Natural killer cell (primary cell): ENCODE measurements around the gene EHBP1L1. TPM values are rescaled to one million over a fixed set of nuclear protein-coding genes. Genes with fewer than 3 reads are reported as not detected.
A peak's percentile ranks its signal among the peaks of the same experiment; 100 is the strongest.

ENCODE experiments used
- ATAC-seq, 3 donors: fragments of 150-1000 bp in 2 of 3; fragments of 200-7000 bp in 1 of 3; cut with Tn5 transposase; 1 replicate in 1 of 3; 2 replicates in 2 of 3; pipeline ENCODE4 v1.10.0; 2021; ENCODE audit warnings: mild to moderate bottlenecking in 2 of 3, moderate library complexity in 2 of 3
- DNase-seq, 2 donors: peaks; one replicate each; pipeline versions ENCODE4 v3.0.0 to v3.0.0-alpha.2; 2013 to 2021; ENCODE audit warnings: mixed read lengths in 1 of 2
- H3K27ac ChIP-seq: one replicate; pipeline ENCODE4 v1.5.1; 2013; ENCODE audit warnings: mild to moderate bottlenecking, low read length
- H3K27me3 ChIP-seq: one replicate; pipeline ENCODE4 v1.6.1; 2013; ENCODE audit warnings: low read length; ENCODE audit not compliant: control insufficient read depth, insufficient read depth
- H3K36me3 ChIP-seq: one replicate; pipeline ENCODE4 v1.6.1; 2013; ENCODE audit warnings: low read length; ENCODE audit not compliant: control insufficient read depth, insufficient read depth
- H3K4me1 ChIP-seq: one replicate; pipeline ENCODE4 v1.6.1; 2013; ENCODE audit warnings: low read length; ENCODE audit not compliant: control insufficient read depth, insufficient read depth
- H3K4me3 ChIP-seq: one replicate; pipeline ENCODE4 v1.5.1; 2013; ENCODE audit warnings: low read length
- H3K9me3 ChIP-seq: one replicate; pipeline ENCODE4 v1.6.1; 2013; ENCODE audit warnings: low read length; ENCODE audit not compliant: control insufficient read depth, insufficient read depth
- H3K27ac Mint-ChIP-seq, 2 donors: one replicate each; pipeline ENCODE4 v1.8.0; 2022; ENCODE audit warnings: mild to moderate bottlenecking in 2 of 2, mixed read lengths in 2 of 2, moderate library complexity in 1 of 2
- H3K27me3 Mint-ChIP-seq, 2 donors: one replicate each; pipeline ENCODE4 v1.8.0; 2022; ENCODE audit warnings: low read depth in 2 of 2, mixed read lengths in 2 of 2
- H3K36me3 Mint-ChIP-seq: one replicate; pipeline ENCODE4 v1.8.0; 2022; ENCODE audit warnings: mixed read lengths
- H3K4me1 Mint-ChIP-seq, 2 donors: one replicate each; pipeline ENCODE4 v1.8.0; 2022; ENCODE audit warnings: mixed read lengths in 2 of 2
- H3K4me3 Mint-ChIP-seq: one replicate; pipeline ENCODE4 v1.8.0; 2022; ENCODE audit warnings: mild to moderate bottlenecking, moderate library complexity, mixed read lengths
- H3K9me3 Mint-ChIP-seq, 2 donors: one replicate each; pipeline ENCODE4 v1.8.0; 2022; ENCODE audit warnings: mixed read lengths in 2 of 2
- WGBS: methylation state at CpG from one replicate; pipeline ENCODE4 v1.1.7; 2013; ENCODE audit warnings: missing lambda C conversion rate; ENCODE audit not compliant: insufficient coverage; 5-methylcytosine and 5-hydroxymethylcytosine counted together
- intact Hi-C: fragments of 100-400 bp; cut with micrococcal nuclease; formaldehyde crosslinking; loops from one replicate; pipeline ENCODE4 v1.14.2; 2022
- total RNA-seq, 4 donors: library from RNA; stranded (reverse); fragments of 120-200 nt in 1 of 4; gene quantifications; one replicate each; pipeline versions ENCODE4 v1.2.3 to v1.2.4, GENCODE V29; 2013 to 2022
- TF ChIP-seq, protein P1 (sequence below): fragments of 200-600 bp; IDR thresholded peaks from one replicate; pipeline ENCODE4 v1.8.0; 2022; ENCODE audit warnings: antibody characterized with exemption

Gene EHBP1L1
- total RNA-seq, 3 donors from 2014 or later (not counting 1 experiment from before 2014, with no cell fraction given) = 129 to 137 (median 135) TPM

DNA sequence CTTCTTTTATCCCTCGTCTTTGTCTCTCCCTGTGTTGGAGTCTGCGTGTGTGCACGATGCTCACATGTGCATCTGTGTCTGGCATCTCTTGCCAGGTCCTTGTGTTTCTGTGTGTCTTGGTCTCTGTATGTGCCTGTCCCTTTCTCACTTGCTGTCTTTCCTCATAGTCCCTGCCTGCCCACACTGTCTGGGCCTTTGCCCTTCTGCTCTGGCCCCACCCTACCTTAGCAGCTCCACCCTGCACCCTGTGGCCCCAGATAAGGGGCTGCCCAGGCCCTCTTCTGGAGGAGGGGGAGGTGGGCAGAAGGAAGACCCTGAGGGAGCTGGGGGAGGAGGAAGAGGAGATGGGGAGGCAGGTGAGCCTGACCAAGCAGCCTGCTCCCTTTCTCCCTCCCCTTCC lies 2.8 kb downstream of the EHBP1L1 start:
- WGBS = 95% methylated on average over 3 of the region's 3 CpGs
- no peak for ATAC-seq
- Mint-ChIP-seq H3K9me3 (no peaks in the 10 kb centered on the region), H3K4me3 (peak overlapping the region; percentile 49), H3K27me3 (no peaks in the 10 kb centered on the region), H3K4me1 (peaks cover 40 to 69% of the 10 kb centered on the region in 2 donors), H3K27ac (peak overlapping the region; percentile 71 to 75), H3K36me3 (no peaks in the 10 kb centered on the region)
- H3K9me3 ChIP-seq = no peaks in the 10 kb centered on the region
- TF ChIP-seq, protein P1, sequence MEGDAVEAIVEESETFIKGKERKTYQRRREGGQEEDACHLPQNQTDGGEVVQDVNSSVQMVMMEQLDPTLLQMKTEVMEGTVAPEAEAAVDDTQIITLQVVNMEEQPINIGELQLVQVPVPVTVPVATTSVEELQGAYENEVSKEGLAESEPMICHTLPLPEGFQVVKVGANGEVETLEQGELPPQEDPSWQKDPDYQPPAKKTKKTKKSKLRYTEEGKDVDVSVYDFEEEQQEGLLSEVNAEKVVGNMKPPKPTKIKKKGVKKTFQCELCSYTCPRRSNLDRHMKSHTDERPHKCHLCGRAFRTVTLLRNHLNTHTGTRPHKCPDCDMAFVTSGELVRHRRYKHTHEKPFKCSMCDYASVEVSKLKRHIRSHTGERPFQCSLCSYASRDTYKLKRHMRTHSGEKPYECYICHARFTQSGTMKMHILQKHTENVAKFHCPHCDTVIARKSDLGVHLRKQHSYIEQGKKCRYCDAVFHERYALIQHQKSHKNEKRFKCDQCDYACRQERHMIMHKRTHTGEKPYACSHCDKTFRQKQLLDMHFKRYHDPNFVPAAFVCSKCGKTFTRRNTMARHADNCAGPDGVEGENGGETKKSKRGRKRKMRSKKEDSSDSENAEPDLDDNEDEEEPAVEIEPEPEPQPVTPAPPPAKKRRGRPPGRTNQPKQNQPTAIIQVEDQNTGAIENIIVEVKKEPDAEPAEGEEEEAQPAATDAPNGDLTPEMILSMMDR = no peak
- H3K27me3 ChIP-seq = no peaks in the 10 kb centered on the region
- peaks cover 39% of the 10 kb centered on the region for H3K4me1 ChIP-seq
- peaks cover 36% of the 10 kb centered on the region for H3K36me3 ChIP-seq
- no peak overlapping the region for H3K4me3 ChIP-seq
- H3K27ac ChIP-seq = no peak overlapping the region
- intact Hi-C loops = no loop called here
- DNase-seq = no peak

DNA sequence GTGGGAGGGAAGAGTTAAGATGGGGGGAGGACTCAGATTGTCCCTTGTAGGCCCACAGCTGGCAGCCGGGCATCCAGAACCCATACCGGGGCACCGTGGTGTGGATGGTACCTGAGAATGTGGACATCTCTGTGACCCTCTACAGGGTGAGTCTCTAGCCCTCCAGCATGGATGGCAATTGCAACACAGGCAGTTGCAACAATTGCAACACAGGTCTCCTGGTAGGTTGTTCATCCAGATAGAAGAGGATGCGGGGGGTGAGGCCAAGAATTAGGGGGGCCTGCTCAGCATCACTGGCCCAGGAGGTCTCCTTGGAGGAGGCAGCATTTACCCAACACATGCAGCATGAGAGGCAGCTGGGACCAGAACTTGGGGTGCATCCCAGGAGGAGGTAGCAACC lies 3.4 kb downstream of the EHBP1L1 start:
- TF ChIP-seq, protein P1 = no peak
- H3K27ac Mint-ChIP-seq = peak overlapping the region in 1 of 2 donors; percentile 71
- Histone ChIP-seq H3K27me3 (no peaks in the 10 kb centered on the region), H3K36me3 (peaks cover 40% of the 10 kb centered on the region), H3K9me3 (no peaks in the 10 kb centered on the region), H3K4me3 (no peak overlapping the region), H3K4me1 (peaks cover 41% of the 10 kb centered on the region), H3K27ac (no peak overlapping the region)
- H3K36me3 Mint-ChIP-seq = no peaks in the 10 kb centered on the region
- H3K9me3 Mint-ChIP-seq = no peaks in the 10 kb centered on the region
- peaks cover 35 to 68% of the 10 kb centered on the region in 2 donors for H3K4me1 Mint-ChIP-seq
- ATAC-seq = no peak
- no peaks in the 10 kb centered on the region for H3K27me3 Mint-ChIP-seq
- WGBS = 96% methylated on average over 4 of the region's 4 CpGs
- no peak for DNase-seq
- intact Hi-C loops = no loop called here
- peak overlapping the region; percentile 45 for H3K4me3 Mint-ChIP-seq

DNA sequence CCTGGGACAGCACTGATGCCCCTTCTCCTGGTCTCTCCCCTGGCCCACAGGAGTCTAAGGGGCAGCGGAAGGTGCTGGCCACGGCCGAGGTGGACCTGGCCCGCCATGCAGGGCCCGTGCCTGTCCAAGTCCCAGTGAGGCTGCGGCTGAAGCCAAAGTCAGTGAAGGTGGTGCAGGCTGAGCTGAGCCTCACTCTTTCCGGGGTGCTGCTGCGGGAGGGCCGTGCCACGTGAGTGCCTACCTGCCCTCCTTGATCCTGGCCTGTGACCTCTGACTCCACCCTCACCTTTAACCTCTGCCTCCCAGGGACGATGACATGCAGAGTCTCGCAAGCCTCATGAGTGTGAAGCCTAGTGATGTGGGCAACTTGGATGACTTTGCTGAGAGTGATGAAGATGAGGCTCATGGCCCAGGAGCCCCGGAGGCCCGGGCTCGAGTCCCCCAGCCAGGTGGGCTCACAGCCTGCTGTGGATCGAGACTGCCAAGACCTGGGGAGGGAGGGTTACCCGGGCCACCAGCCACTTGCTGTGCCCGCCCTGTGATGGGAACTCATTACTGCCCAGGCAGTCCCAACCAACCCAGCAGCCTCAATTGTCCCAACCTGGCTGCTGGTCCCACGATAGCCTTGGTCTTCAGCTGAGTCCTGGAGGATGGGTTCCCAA lies 4.3 kb downstream of the EHBP1L1 start:
- Histone ChIP-seq H3K27me3 (no peaks in the 10 kb centered on the region), H3K36me3 (peaks cover 43% of the 10 kb centered on the region), H3K27ac (no peak overlapping the region), H3K9me3 (no peaks in the 10 kb centered on the region), H3K4me3 (no peak overlapping the region), H3K4me1 (peaks cover 35% of the 10 kb centered on the region)
- WGBS = 94% methylated on average over 19 of the region's 19 CpGs
- intact Hi-C loops = loop anchor here (10.0 kb wide), 1 partner anchor 215 kb away; no protein-coding TSS in a partner anchor
- Mint-ChIP-seq H3K27ac (peak overlapping the region; percentile 14 to 30), H3K4me3 (no peak overlapping the region), H3K36me3 (no peaks in the 10 kb centered on the region), H3K9me3 (no peaks in the 10 kb centered on the region), H3K4me1 (peaks cover 30 to 62% of the 10 kb centered on the region in 2 donors), H3K27me3 (no peaks in the 10 kb centered on the region)
- ATAC-seq = no peak
- TF ChIP-seq, protein P1 = no peak
- DNase-seq = no peak

DNA sequence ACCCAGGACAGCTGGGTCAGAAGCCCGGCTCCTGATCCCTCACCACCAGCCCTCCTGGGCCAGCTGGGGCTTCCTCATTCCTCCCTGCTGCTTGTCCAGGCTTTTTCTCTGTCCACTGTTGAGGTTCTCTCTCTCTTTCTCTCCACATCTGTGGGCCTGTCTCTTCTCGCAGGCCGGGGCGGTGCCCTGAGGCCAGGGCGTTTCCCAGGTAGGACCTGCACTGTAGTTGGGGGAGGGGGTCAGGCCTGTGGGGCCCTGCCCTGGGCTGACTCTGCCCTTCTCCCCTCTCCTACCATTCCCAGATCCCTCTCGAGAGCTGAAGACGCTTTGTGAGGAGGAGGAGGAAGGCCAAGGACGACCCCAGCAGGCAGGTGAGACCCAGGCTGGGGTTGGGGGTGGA lies 4.9 kb downstream of the EHBP1L1 start:
- Mint-ChIP-seq H3K4me3 (no peak overlapping the region), H3K9me3 (no peaks in the 10 kb centered on the region), H3K27me3 (no peaks in the 10 kb centered on the region), H3K27ac (peak overlapping the region in 1 of 2 donors; percentile 30), H3K36me3 (no peaks in the 10 kb centered on the region), H3K4me1 (peaks cover 24 to 57% of the 10 kb centered on the region in 2 donors)
- ATAC-seq (no peak), DNase-seq (no peak)
- no peaks in the 10 kb centered on the region for H3K9me3 ChIP-seq
- intact Hi-C loops = loop anchor here (10.0 kb wide), 1 partner anchor 216 kb away; no protein-coding TSS in a partner anchor
- H3K27me3 ChIP-seq = no peaks in the 10 kb centered on the region
- H3K4me3 ChIP-seq = no peak overlapping the region
- TF ChIP-seq, protein P1 = no peak
- 89% methylated on average over 3 of the region's 8 CpGs for WGBS
- no peak overlapping the region for H3K27ac ChIP-seq
- peaks cover 30% of the 10 kb centered on the region for H3K4me1 ChIP-seq
- H3K36me3 ChIP-seq = peaks cover 48% of the 10 kb centered on the region
